Measurements from ENCODE around the gene GRHL1. TPM values are rescaled to one million over a fixed set of nuclear protein-coding genes. Genes with fewer than 3 reads are reported as not detected.

GRHL1 gene
- total and polyA plus RNA-seq, 2 of the 4 experiments (the other 2 are of a cell fraction), result 0.18 to 0.21 TPM

DNA sequence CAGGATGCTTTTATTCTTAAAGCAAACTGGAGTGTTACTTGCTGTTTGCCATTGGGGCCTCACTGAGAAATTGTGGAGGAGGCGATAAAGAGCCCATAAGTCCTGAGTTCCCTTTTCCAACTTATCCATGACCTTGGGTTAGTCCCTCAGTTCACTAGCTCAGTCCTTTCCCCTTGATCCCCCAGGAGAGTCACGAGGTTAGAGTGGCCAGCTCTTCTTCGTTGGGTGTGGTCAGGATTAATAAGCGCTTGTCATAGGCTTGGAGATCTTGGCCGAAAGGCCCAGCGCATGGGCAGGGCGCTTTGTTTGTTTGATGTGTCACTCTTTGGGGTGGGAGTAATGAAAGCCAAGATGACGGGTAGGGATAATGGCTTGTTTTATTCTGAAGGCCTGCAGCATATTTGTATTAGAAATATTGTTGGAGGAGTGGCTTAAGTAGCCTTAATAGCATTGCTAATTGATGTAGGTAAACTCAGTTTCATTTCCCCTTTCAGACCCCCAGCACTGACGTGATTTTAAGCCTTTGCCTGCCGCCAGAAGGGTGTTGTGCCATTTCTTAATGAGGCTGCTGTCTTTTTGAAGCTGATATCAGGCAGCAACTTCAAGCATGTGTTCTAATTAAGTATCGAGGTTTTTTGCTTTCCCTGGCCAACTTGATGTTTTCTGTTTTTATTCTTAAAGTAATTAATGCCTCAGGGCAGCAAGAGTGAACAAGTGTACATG is 15.7 kb downstream of the GRHL1 start:
- intact Hi-C loops (cut with micrococcal nuclease), result no loop called here
- no peak overlapping the region for H4K8ac ChIP-seq (ENCODE audit: low read depth in 2 of 2, low read length in 2 of 2)

More for the DNA sequence above, 15.7 kb downstream of the GRHL1 start:
- Histone ChIP-seq H3K56ac (ENCODE audit: extremely low read depth, insufficient read depth, low read length) (no peak overlapping the region), H3K79me1 (ENCODE audit: low read depth in 1 of 2, low read length in 2 of 2) (no peaks in the 10 kb centered on the region), H4K5ac (ENCODE audit: low read depth, low read length) (no peak overlapping the region), H2BK20ac (ENCODE audit: low read depth, low read length) (no peak overlapping the region), H4K91ac (ENCODE audit: insufficient read depth, low read depth, low read length) (no peak overlapping the region), H3K9ac (ENCODE audit: low read depth, low read length) (no peak overlapping the region), H3K9me3 (ENCODE audit: control insufficient read depth, insufficient read depth, low read length) (no peaks in the 10 kb centered on the region), H3K18ac (ENCODE audit: low read depth, low read length) (no peak overlapping the region), H3K36me3 (ENCODE audit: control insufficient read depth, insufficient read depth, low read length) (no peaks in the 10 kb centered on the region), H3K4ac (ENCODE audit: low read depth, low read length) (no peak overlapping the region), H2AFZ (replicated peaks; ENCODE audit: low read length, poor library complexity) (no peak overlapping the region), H3K9me1 (ENCODE audit: insufficient read depth, low read length) (peaks cover 3% of the 10 kb centered on the region), H2AK9ac (replicated peaks; ENCODE audit: low read depth, low read length, poor library complexity) (no peak overlapping the region), H4K20me1 (ENCODE audit: insufficient read depth, low read length) (no peaks in the 10 kb centered on the region), H3K4me3 (ENCODE audit: insufficient read depth, low read depth, low read length) (no peak overlapping the region), H3K4me1 (ENCODE audit: control insufficient read depth, insufficient read depth, low read length) (peaks cover 13% of the 10 kb centered on the region), H3K4me2 (ENCODE audit: low read depth, low read length) (no peak overlapping the region), H3K27me3 (ENCODE audit: control insufficient read depth, insufficient read depth, low read length) (no peaks in the 10 kb centered on the region), H2AK5ac (ENCODE audit: low read depth, low read length) (no peak overlapping the region), H2BK5ac (ENCODE audit: low read depth, low read length, poor library complexity, severe bottlenecking) (no peak overlapping the region), H2BK15ac (ENCODE audit: low read depth, low read length) (no peak overlapping the region), H2BK120ac (ENCODE audit: low read depth, low read length) (no peak overlapping the region), H3K27ac (ENCODE audit: insufficient read depth, low read length) (no peak overlapping the region), H3K14ac (replicated peaks; ENCODE audit: low read depth, low read length) (no peak overlapping the region), H3K23ac (ENCODE audit: low read depth, low read length) (no peak overlapping the region)
- TF ChIP-seq MXI1 (IDR thresholded peaks at IDR 0.05; ENCODE audit: borderline replicate concordance, low read depth, low read length), result no peak
- ChIA-PET POLR2A (ENCODE audit: unreplicated experiment) (no interaction called here), CTCF (no interaction called here)
- whole genome bisulfite sequencing, 2 experiments (ENCODE audit: extremely low coverage in 2 of 2, insufficient read length in 1 of 2), result 92% methylated on average over 4 of the region's 11 CpGs; no CpG with 5 or more reads in 1 of the 2 experiments
- DNase-seq, result no peak
- in situ Hi-C loops (cut with MboI; ENCODE audit: low sequenced_read_pairs), result no loop called here
- BruUV-seq (replicated peaks), result no TSS peak
- dilution Hi-C loops (cut with HindIII; ENCODE audit: low sequenced_read_pairs, unreplicated experiment), result no loop called here
- no peak for ATAC-seq (ENCODE audit: low read depth)

Measured in IMR-90 (cell line).